Measurements from ENCODE around the gene VEPH1.

GRCh38 chr3:157329551-157329950, 173.7 kb downstream of the VEPH1 start:
- no peak for TF ChIP-seq POLR2A (IDR thresholded peaks at IDR 0.05; ENCODE audit: low read depth, low read length)
- no peak for TF ChIP-seq SPI1 (IDR thresholded peaks at IDR 0.05; ENCODE audit: low read depth, low read length)
- no peak for TF ChIP-seq POLR2AphosphoS5 (IDR thresholded peaks at IDR 0.05; ENCODE audit: low read depth, low read length)
- no peak for TF ChIP-seq TAF1 (IDR thresholded peaks at IDR 0.05; ENCODE audit: low read depth, low read length)
- no peak for TF ChIP-seq POU2F2 (IDR thresholded peaks at IDR 0.05; ENCODE audit: low read depth, low read length)
